ENCODE data around the gene PPP1CA. TPM values are rescaled to one million over a fixed set of nuclear protein-coding genes. Genes with fewer than 3 reads are reported as not detected.

The PPP1CA gene
- total RNA-seq (2014; rRNA removed; shearing (Covaris generic)) = 177 and 183 TPM in 2 replicates

GRCh38 chr11:67401495-67402191, at the start of gene PPP1CA:
TSS of gene PPP1CA (minus strand) at chr11:67401858. CDS start at chr11:67401782, 76 bp downstream.

GRCh38 chr11:67437082-67437808, 35.6 kb upstream of the PPP1CA start, which contains the start of gene PTPRCAP:
TSS of gene PTPRCAP (minus strand) at chr11:67437682. CDS start at chr11:67437619, 63 bp downstream.

GRCh38 chr11:67428052-67429001, 26.7 kb upstream of the PPP1CA start, which contains the start of gene RPS6KB2:
TSS of gene RPS6KB2 (plus strand) at chr11:67428494. CDS start at chr11:67428546, 52 bp downstream.

GRCh38 chr11:67415501-67416304, 14.0 kb upstream of the PPP1CA start, which contains the start of gene CARNS1:
TSS of gene CARNS1 (plus strand) at chr11:67415678. CDS start at chr11:67416200, 522 bp downstream.

DNA sequence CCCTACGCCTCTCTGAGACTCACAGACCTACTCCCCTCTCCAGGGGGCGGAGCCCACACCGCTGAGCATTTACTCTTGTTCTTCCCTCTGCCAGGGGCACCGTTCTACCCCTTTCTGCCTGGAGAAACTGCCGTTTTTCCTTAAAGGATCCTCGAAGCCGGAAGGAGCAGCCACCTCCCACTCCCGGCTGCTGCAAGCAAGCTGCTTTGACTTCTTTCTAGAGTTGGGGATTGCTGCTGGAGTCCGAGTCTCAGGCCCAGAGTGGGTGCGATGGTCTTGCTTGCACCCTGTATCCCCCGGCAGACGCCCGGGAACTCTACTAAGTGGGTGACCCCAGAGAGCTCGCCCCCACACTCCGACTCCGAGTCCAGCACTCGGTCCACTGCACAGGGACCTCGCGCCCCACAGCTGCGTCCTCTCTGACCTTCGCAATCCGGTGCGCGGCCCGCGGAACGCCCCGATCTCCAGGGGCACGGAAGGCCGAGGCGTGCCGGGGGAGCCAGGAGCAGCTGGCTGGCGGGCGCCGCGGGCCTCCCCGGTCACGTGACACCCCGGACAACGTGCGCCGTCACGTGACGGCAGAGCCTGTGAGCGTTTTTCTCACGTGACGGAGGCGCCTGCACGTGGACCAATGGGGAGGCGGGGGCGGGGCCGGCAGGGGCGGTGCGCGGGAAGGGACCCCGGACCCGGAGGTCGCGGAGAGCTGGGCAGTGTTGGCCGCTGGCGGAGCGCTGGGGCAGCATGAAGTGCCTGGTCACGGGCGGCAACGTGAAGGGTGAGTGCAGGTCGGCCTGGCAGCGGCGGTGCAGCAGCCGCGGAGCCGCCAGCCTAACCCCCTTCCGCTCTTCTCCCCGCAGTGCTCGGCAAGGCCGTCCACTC, 10.1 kb downstream of the PPP1CA start, which contains the start of gene RAD9A:
Gene RAD9A (plus strand): TSS at position 683 of the 879 bp plus-strand sequence. CDS start 59 bp downstream, at position 742.

GRCh38 chr11:67372993-67373647, 28.5 kb downstream of the PPP1CA start, which contains the start of gene CLCF1:
TSS of gene CLCF1 (minus strand) at chr11:67373598. CDS start at chr11:67373539, 59 bp downstream.

DNA sequence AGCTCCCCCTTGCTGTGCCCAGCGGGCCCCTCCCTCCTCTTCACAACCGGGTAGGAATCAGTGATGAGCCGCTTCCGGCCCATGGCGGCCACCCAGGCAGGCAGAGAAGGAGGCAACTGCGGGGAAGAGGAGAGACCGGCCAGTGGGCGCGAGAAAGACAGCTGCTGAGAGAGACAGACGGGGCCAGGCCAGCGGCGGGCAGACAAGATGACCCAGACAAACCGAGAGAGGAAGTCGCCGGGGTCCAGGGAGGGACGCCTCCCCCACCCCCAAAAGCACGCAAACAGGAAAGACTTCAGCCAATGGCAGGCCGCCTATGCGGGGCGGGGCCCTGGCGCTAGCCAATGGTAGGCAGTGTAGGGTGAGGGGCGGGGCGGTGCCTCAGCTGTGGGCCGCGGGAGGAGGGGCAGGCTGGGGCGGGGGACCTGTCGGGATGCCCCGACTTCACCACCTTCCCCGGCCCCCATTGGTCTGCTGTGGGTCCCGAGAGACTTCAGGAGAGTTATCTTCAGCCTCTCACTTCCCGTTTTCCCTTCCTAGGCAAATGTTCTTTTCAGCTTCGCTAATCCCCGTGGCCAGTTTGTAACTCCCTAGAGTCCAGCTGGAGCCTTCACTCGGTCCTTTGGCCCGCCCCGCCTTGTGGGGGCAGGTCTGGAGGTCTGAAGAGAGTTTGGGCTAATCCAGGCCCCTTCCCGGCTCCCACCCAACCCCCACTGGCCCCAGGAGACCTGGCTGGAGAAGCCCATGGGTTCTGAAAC, 48.2 kb downstream of the PPP1CA start, which contains the start of gene POLD4:
Gene POLD4 (minus strand): TSS at position 230 of the 758 bp plus-strand sequence. CDS start 147 bp downstream, at position 83.

Small RNAs within 50 kb of the gene (small RNA-seq; reads per million reads assigned to genes)
- 0.21 reads per million for gene RN7SKP239
- gene RNU6-1238P = not detected

Other genes with a start within 250 kb of the PPP1CA start
- gene GRK2, start 135.4 kb downstream of the PPP1CA start, total RNA-seq (2014; rRNA removed; shearing (Covaris generic)) = 49.9 and 70.0 TPM in 2 replicates
- 39.2 and 48.4 TPM in 2 replicates for gene ANKRD13D, start 112.6 kb downstream of the PPP1CA start, total RNA-seq (2014; rRNA removed; shearing (Covaris generic))
- 10.7 and 20.0 TPM in 2 replicates for gene SSH3, start 98.3 kb downstream of the PPP1CA start, total RNA-seq (2014; rRNA removed; shearing (Covaris generic))
- gene POLD4, start 48.3 kb downstream of the PPP1CA start, total RNA-seq (2014; rRNA removed; shearing (Covaris generic)) = 110 and 118 TPM in 2 replicates
- 14.1 and 19.9 TPM in 2 replicates for gene CLCF1, start 28.3 kb downstream of the PPP1CA start, total RNA-seq (2014; rRNA removed; shearing (Covaris generic))
- gene RAD9A, start 9.9 kb downstream of the PPP1CA start, total RNA-seq (2014; rRNA removed; shearing (Covaris generic)) = 14.7 and 15.6 TPM in 2 replicates
- 0.34 TPM in 2 replicates for gene TBC1D10C, start 2.2 kb upstream of the PPP1CA start, total RNA-seq (2014; rRNA removed; shearing (Covaris generic))
- gene CARNS1, start 13.8 kb upstream of the PPP1CA start, total RNA-seq (2014; rRNA removed; shearing (Covaris generic)) = 0.03 and 0.26 TPM in 2 replicates
- gene RPS6KB2, start 26.6 kb upstream of the PPP1CA start, total RNA-seq (2014; rRNA removed; shearing (Covaris generic)) = 71.7 and 98.8 TPM in 2 replicates
- 0.96 and 1.4 TPM in 2 replicates for gene PTPRCAP, start 35.8 kb upstream of the PPP1CA start, total RNA-seq (2014; rRNA removed; shearing (Covaris generic))
- gene CORO1B, start 41.6 kb upstream of the PPP1CA start, total RNA-seq (2014; rRNA removed; shearing (Covaris generic)) = 110 and 122 TPM in 2 replicates
- not detected in 2 replicates for gene GPR152, start 50.9 kb upstream of the PPP1CA start, total RNA-seq (2014; rRNA removed; shearing (Covaris generic))
- gene CABP4, start 53.5 kb upstream of the PPP1CA start, total RNA-seq (2014; rRNA removed; shearing (Covaris generic)) = 0.15 TPM in 1 of 2 replicates, not detected in the other
- 38.2 and 55.7 TPM in 2 replicates for gene TMEM134, start 67.4 kb upstream of the PPP1CA start, total RNA-seq (2014; rRNA removed; shearing (Covaris generic))
- 182 and 192 TPM in 2 replicates for gene AIP, start 81.2 kb upstream of the PPP1CA start, total RNA-seq (2014; rRNA removed; shearing (Covaris generic))
- 42.1 and 54.4 TPM in 2 replicates for gene PITPNM1, start 103.5 kb upstream of the PPP1CA start, total RNA-seq (2014; rRNA removed; shearing (Covaris generic))
- 35.2 and 35.9 TPM in 2 replicates for gene CDK2AP2, start 106.3 kb upstream of the PPP1CA start, total RNA-seq (2014; rRNA removed; shearing (Covaris generic))
- not detected in 2 replicates for gene CABP2, start 121.6 kb upstream of the PPP1CA start, total RNA-seq (2014; rRNA removed; shearing (Covaris generic))
- 1,098 and 1,233 TPM in 2 replicates for gene GSTP1, start 182.0 kb upstream of the PPP1CA start, total RNA-seq (2014; rRNA removed; shearing (Covaris generic))
- 310 and 343 TPM in 2 replicates for gene NDUFV1, start 205.1 kb upstream of the PPP1CA start, total RNA-seq (2014; rRNA removed; shearing (Covaris generic))
- 13.8 and 25.0 TPM in 2 replicates for gene NUDT8, start 228.1 kb upstream of the PPP1CA start, total RNA-seq (2014; rRNA removed; shearing (Covaris generic))
- gene TBX10, start 237.9 kb upstream of the PPP1CA start, total RNA-seq (2014; rRNA removed; shearing (Covaris generic)) = not detected in 2 replicates
- 0.13 TPM in 1 of 2 replicates, not detected in the other for gene ACY3, start 248.9 kb upstream of the PPP1CA start, total RNA-seq (2014; rRNA removed; shearing (Covaris generic))